B cell (primary cell): ENCODE results near the gene RUNDC3A. TPM values are rescaled to one million over a fixed set of nuclear protein-coding genes. Genes with fewer than 3 reads are reported as not detected.
A peak's percentile ranks its signal among the peaks of the same experiment; 100 is the strongest.

Experiments
- ATAC-seq: fragments of 200-7000 bp; cut with Tn5 transposase; one replicate; pipeline ENCODE4 v1.10.0; 2021; ENCODE audit warnings: low read depth, mild to moderate bottlenecking, moderate number of reproducible peaks, moderate library complexity
- CTCF ChIA-PET: fragments of 350-600 bp; sonication (Branson Sonifier 250); formaldehyde crosslinking; loops from one replicate; lab custom pipeline; 2021; ENCODE audit warnings: antibody characterized with exemption, inconsistent platforms; lab: Charles Lee
- POLR2A ChIA-PET: fragments of 350-600 bp; sonication (Branson Sonifier 250); formaldehyde crosslinking; loops from one replicate; lab custom pipeline; 2021; ENCODE audit warnings: antibody characterized with exemption; lab: Charles Lee
- DNase-seq: peaks from one replicate; pipeline ENCODE4 v3.0.0; 2013
- H2AFZ ChIP-seq: 2 replicates; pipeline ENCODE4 v1.6.1; 2012; ENCODE audit warnings: mild to moderate bottlenecking, low read depth, low read length; ENCODE audit not compliant: insufficient read depth, poor library complexity, severe bottlenecking
- H3K27ac ChIP-seq, 2 donors: 1 replicate in 1 of 2; 2 replicates in 1 of 2; pipeline ENCODE4 v1.5.1; 2012 to 2013; ENCODE audit warnings: low read length in 2 of 2, mild to moderate bottlenecking in 2 of 2, moderate library complexity in 1 of 2
- H3K27me3 ChIP-seq, 4 experiments: fragments of 200-600 bp in 1 of 4; sonication (generic) in 1 of 4; replicated peaks in 1 of 4; 1 replicate in 2 of 4; 2 replicates in 2 of 4; pipeline versions ENCODE4 v1.6.1 to v1.7.0; 2013 to 2016; ENCODE audit warnings: low read length in 3 of 4, mild to moderate bottlenecking in 2 of 4, mixed read lengths in 1 of 4, moderate library complexity in 1 of 4; ENCODE audit not compliant: insufficient read depth in 4 of 4, control insufficient read depth in 3 of 4; ENCODE audit errors: control extremely low read depth in 1 of 4
- H3K36me3 ChIP-seq, 2 experiments: replicated peaks in 1 of 2; 1 replicate in 1 of 2; 2 replicates in 1 of 2; pipeline versions ENCODE4 v1.6.1 to v1.7.1; 2013; ENCODE audit warnings: low read length in 1 of 2; ENCODE audit not compliant: insufficient read depth in 2 of 2, control insufficient read depth in 1 of 2; ENCODE audit errors: control extremely low read depth in 1 of 2, extremely low read depth in 1 of 2
- H3K4me1 ChIP-seq, 2 donors: fragments of 200-600 bp in 1 of 2; sonication (generic) in 1 of 2; 1 replicate in 1 of 2; 2 replicates in 1 of 2; pipeline versions ENCODE4 v1.5.1 to v1.6.1; 2013 to 2017; ENCODE audit warnings: low read length in 2 of 2; ENCODE audit not compliant: control insufficient read depth in 2 of 2, insufficient read depth in 2 of 2
- H3K4me2 ChIP-seq: replicated peaks from 2 replicates; pipeline ENCODE3; 2012; ENCODE audit warnings: mild to moderate bottlenecking, low read depth, low read length; ENCODE audit not compliant: poor library complexity, severe bottlenecking
- H3K4me3 ChIP-seq, 5 experiments: fragments of 200-600 bp in 1 of 5; sonication (generic) in 1 of 5; 1 replicate in 3 of 5; 2 replicates in 2 of 5; pipeline versions ENCODE4 v1.5.1 to v1.7.0; 2011 to 2016; ENCODE audit warnings: low read length in 4 of 5, mild to moderate bottlenecking in 4 of 5, low read depth in 2 of 5, control low read depth in 1 of 5, moderate library complexity in 1 of 5; ENCODE audit not compliant: insufficient read depth in 1 of 5; ENCODE audit errors: control extremely low read depth in 1 of 5, extremely low read depth in 1 of 5
- H3K79me2 ChIP-seq: fragments of 200-600 bp; sonication (generic); one replicate; pipeline ENCODE4 v1.6.0; 2016; ENCODE audit warnings: low read length; ENCODE audit not compliant: control insufficient read depth, insufficient read depth
- H3K9ac ChIP-seq: fragments of 200-600 bp; sonication (generic); 2 replicates; pipeline ENCODE4 v1.6.1; 2017; ENCODE audit warnings: mild to moderate bottlenecking, low read length, moderate library complexity
- H3K9me3 ChIP-seq, 3 donors: one replicate each; pipeline versions ENCODE4 v1.6.1 to v1.7.1; 2013; ENCODE audit warnings: low read length in 2 of 3; ENCODE audit not compliant: control insufficient read depth in 2 of 3, insufficient read depth in 1 of 3; ENCODE audit errors: control extremely low read depth in 1 of 3
- H4K20me1 ChIP-seq: 2 replicates; pipeline ENCODE4 v1.6.0; 2012; ENCODE audit warnings: mild to moderate bottlenecking, low read length; ENCODE audit not compliant: insufficient read depth, control insufficient read depth, poor library complexity, severe bottlenecking
- H3K27ac Mint-ChIP-seq: one replicate; pipeline ENCODE4 v1.8.0; 2021; ENCODE audit warnings: mixed read lengths
- H3K27me3 Mint-ChIP-seq: one replicate; pipeline ENCODE4 v1.8.0; 2021; ENCODE audit warnings: mixed read lengths
- H3K4me1 Mint-ChIP-seq: one replicate; pipeline ENCODE4 v1.8.0; 2021; ENCODE audit warnings: mixed read lengths
- H3K4me3 Mint-ChIP-seq: one replicate; pipeline ENCODE4 v1.8.0; 2021; ENCODE audit warnings: mixed read lengths
- H3K9me3 Mint-ChIP-seq: one replicate; pipeline ENCODE4 v1.8.0; 2022; ENCODE audit warnings: mixed read lengths; ENCODE audit not compliant: insufficient read depth
- CTCF ChIP-seq: fragments of 200-600 bp; IDR thresholded peaks from one replicate; pipeline ENCODE4 v1.8.0; 2022; ENCODE audit warnings: antibody characterized with exemption, mild to moderate bottlenecking
- EZH2 ChIP-seq: IDR thresholded peaks from 2 replicates; pipeline ENCODE4 v1.6.1; 2012; ENCODE audit warnings: borderline replicate concordance, low read depth, mild to moderate bottlenecking, moderate library complexity, low read length; ENCODE audit not compliant: insufficient read depth, poor library complexity, severe bottlenecking
- WGBS: methylation state at CpG from one replicate; pipeline ENCODE4 v1.1.5; 2013; ENCODE audit warnings: missing lambda C conversion rate; ENCODE audit not compliant: insufficient coverage; 5-methylcytosine and 5-hydroxymethylcytosine counted together
- intact Hi-C: fragments of 100-400 bp; cut with micrococcal nuclease; formaldehyde crosslinking; loops from one replicate; pipeline ENCODE4 v1.10.0; 2022
- polyA plus RNA-seq: library from polyadenylated mRNA; depleted of rRNA; stranded (reverse); fragments of >200 nt; gene quantifications from 2 replicates; pipeline ENCODE4 v1.2.3, GENCODE V29; 2012
- total RNA-seq, 2 donors: library from RNA; stranded (reverse); fragments of 120-200 nt in 1 of 2; gene quantifications; 1 replicate in 1 of 2; 2 replicates in 1 of 2; pipeline versions ENCODE4 v1.2.3 to v1.2.4, GENCODE V29; 2013 to 2022

The RUNDC3A gene
- total and polyA plus RNA-seq, 2 donors (not counting 1 experiment from before 2014, with no cell fraction given), result 0.19 TPM; not detected in 1

- H3K27ac ChIP-seq, result no peak overlapping the region
- H3K79me2 ChIP-seq, result peaks cover 11% of the 10 kb centered on the region
- H3K36me3 ChIP-seq, result peaks cover 0 to 32% of the 10 kb centered on the region in 2 experiments
- peaks cover 12% of the 10 kb centered on the region for H4K20me1 ChIP-seq
- peak overlapping the region; percentile 15 for H3K27ac Mint-ChIP-seq
- TF ChIP-seq CTCF (no peak), EZH2 (no peak)
- H3K4me1 ChIP-seq, result peaks cover 9 to 30% of the 10 kb centered on the region in 2 donors
- H3K4me1 Mint-ChIP-seq, result peaks cover 31% of the 10 kb centered on the region
- no peaks in the 10 kb centered on the region for H3K27me3 ChIP-seq
- H3K27me3 Mint-ChIP-seq, result no peaks in the 10 kb centered on the region
- ATAC-seq (no peak), DNase-seq (no peak)
- H2AFZ ChIP-seq, result peak overlapping the region; percentile 70
- H3K9me3 ChIP-seq, result no peaks in the 10 kb centered on the region
- intact Hi-C loops, result loop anchor here (1.0 to 2.0 kb wide), 8 partner anchors 15 to 253 kb away; partner anchors contain the start of genes G6PC3, GRN, HROB and RUNDC3A
- CTCF ChIA-PET, result interaction anchor here (1.0 to 2.6 kb wide), 7 partner anchors 22 to 113 kb away, joined by 3 to 14 read pairs (median 3); partner anchors contain the start of gene GRN
- POLR2A ChIA-PET, result interaction anchor here (1.3 to 1.7 kb wide), 2 partner anchors 103 to 114 kb away, joined by 5 to 17 read pairs; partner anchors contain the start of gene UBTF
- H3K9me3 Mint-ChIP-seq, result no peaks in the 10 kb centered on the region
- H3K4me2 ChIP-seq, result peak overlapping the region; percentile 99
- H3K9ac ChIP-seq, result peak overlapping the region; percentile 90
- H3K4me3 ChIP-seq, result peak overlapping the region; percentile 21 to 85 (median 81)
- WGBS, result 73% methylated on average over 21 of the region's 27 CpGs
- H3K4me3 Mint-ChIP-seq, result peak overlapping the region; percentile 85
Measured at GRCh38 chr17:44323359-44324091, 15.1 kb downstream of the RUNDC3A start.
